Fibroblast of skin of right quadriceps (primary cell): Measurements from ENCODE around the gene ARHGAP15.

Source experiments
- DNase-seq: peaks from one replicate; pipeline ENCODE4 v3.0.0-alpha.2; 2013

Gene ARHGAP15

DNA sequence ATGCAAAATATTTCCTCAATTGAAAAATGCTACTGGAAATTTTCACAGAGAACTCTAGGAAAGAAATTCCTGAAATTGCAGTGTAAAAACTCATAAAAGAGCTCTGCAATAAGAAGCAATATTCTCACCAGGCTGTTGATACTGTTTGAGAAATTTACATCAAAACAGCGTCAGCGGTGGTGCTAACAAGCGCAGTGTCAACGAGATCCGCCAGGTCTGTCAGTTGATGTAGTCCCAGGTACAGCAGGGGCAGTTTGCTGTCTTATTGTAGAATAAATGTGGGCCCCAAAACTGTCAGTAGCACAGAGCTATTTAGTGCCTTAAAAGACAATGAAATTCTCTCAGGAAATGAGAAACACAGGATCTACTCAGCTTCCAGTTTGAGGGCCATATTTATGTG lies 611.2 kb downstream of the ARHGAP15 start:
- DNase-seq = no peak

DNA sequence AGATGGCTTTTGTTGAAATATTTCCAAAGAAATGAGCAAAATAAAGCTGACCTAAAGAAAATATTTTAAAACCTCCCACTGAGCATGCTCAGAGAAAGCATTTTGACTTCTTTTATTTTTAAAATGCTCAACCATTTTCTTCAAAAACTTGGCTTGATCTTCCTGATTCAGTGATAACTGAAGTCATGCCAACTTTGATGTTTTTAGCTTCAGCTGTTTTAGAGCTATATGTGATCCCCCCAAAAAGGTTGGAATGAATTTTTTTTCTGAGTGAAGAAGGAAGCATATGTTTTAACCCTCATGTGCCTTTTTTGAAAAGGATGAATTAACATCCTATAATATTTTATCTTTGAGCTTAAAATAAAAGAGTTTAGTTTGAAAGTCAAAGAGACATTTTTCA lies 612.0 kb downstream of the ARHGAP15 start:
- DNase-seq = no peak

DNA sequence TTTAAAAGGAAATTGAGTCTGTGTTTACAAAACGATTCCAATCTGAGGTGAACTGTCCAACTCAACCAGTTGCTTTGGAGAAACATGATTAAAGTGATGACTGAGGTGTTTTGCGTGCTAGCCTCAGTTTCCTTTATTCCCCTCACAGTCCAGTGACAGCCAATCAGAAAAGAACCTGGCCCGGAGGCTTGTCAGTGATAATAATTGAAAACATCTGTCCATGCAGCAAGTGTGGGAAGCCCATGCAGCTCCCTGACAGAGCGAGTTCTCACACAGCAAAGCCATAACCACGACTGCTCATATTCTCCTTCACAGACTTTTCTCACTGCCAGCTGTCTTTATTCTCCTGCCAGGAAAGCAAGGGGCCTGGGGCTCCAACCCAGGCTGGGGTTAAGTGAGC lies 613.4 kb downstream of the ARHGAP15 start:
- peak; percentile 41 for DNase-seq

DNA sequence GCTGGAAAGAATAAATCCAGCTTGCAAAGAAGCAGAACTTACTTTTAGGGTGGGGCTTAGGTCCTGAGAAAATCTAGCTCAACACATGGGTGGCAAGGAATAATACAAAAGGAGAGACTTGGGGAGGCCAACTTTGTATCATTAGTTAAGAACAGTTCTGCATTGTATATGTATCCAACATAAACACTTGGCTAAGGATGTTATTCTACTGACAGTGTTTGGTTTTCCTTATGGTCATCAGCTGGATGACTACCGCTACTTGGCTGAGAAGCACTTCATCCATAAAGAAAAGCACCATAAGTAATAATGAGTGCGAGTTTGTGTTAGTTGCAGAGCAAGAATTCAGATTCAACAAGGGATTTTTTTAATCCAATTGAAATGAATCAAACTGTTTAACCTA lies 614.9 kb downstream of the ARHGAP15 start:
- no peak for DNase-seq

DNA sequence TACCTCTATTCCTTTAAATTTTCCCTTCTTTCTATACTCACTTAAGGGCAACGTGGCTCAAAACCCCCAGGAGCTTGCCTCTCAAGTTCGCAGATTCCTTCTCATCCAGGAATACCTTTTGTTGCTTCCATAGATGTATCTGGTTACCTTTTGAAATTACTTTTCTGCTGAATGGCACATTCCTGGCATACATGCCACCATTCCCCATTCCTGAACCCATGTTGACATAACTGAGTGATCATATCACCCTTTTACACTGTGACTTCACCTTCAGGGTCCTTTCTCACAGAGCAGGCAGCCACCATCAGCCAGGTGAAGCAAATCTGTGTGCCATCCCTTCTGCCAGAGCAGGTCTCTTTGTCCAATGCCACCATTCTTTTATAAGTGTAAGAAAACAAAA lies 615.8 kb downstream of the ARHGAP15 start:
- no peak for DNase-seq

DNA sequence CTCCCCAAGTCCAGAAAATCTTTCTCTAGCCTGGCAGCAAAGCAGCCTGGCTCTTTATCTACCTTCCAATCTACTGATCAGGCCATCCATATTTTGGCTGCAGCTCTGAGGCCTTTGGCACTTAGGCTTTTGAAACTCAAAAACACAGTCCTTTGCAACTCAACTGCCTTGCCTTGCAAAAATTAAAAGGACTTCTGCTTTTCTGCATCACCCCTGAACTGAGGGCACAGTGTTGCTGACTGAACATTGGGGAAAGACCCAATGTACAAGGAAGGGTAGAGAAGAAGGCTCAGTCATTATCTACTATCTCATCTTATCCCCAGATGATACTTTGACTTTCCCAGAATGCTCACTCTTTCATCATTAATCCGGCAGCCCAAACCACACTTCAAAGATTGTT lies 625.5 kb downstream of the ARHGAP15 start:
- DNase-seq = no peak

DNA sequence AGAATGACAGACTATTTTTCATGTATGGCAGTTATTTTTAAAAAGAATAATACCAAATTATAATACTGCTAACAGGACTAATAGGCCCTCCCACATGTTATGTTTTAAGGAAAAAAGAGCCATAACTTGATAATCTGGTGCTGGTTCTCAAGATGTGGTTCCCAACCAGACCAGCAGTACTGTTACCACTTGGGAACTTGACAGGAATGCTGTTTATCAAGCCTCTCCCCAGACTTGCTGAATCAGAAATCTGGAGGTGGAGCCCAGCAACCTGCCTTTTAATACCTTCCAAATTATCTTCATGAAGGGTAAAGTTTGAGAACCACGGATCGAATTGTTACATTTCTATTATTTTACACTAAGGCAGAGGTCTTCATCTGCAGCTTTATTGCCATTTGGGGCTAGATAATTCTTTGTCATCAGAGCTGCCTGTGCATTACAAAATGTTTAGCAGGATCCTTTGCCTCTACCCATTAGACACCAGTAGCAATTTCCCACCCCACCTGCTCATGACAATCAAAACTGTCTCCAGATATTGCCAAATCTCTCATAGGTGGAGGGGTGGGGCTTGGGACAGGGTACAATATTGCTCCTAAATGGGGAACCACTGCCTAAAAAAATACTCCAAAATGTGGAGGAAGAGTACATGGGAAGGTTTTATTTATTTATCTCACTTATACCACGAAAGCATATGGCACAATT lies 629.6 kb downstream of the ARHGAP15 start:
- DNase-seq = no peak

DNA sequence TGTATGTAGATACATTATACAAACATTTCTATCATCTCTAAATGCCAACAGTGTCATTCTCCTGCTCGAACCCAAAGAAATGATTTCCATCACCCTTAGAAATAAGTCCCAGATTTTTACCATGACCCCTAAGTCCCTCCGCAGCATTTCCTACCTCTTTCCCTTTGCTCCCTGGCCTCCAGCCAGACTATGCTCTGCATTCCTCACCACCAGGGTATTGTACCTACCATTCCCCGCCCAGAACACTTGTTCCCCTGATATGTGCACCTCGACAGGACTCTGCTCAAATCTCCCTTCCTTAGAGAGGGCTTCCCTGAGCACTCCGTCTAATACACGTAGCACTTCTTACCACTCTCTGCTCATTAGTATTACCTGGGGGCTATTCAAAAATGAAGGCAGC lies 630.2 kb downstream of the ARHGAP15 start:
- DNase-seq = no peak

DNA sequence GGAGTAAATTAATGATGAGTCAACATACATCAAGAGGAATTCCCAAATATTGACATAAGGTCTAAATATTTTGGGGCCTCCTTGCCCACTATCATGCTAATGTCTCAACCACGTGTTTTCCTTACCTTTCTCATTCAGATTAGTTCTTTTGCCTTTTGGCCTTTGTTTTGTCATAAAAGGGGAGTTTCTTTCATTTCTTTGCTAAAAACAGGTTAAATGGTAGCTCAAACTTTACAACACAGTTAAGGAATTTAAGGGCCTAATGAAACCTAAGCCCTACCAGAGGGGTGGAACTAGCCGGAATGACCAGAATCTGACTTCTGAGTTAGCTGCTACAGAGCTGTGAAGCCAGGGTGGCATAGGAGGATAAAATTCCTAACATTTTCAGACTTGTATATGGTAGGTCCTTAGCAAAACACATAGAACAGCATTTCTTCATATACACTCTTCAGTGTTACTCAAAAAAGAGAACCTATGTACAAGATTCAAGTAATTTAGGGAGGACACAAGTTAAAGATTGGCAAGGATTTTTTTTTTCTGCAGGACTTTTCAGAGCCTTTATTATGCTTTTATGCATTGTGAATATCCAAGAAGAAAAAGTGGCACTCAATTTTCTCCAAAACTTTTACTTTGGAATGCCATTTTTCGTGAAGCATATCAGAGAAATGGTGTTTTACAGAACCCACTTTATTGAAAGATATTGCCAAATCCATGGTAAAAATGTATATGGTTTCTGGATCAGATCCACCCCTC lies 633.1 kb downstream of the ARHGAP15 start:
- no peak for DNase-seq

DNA sequence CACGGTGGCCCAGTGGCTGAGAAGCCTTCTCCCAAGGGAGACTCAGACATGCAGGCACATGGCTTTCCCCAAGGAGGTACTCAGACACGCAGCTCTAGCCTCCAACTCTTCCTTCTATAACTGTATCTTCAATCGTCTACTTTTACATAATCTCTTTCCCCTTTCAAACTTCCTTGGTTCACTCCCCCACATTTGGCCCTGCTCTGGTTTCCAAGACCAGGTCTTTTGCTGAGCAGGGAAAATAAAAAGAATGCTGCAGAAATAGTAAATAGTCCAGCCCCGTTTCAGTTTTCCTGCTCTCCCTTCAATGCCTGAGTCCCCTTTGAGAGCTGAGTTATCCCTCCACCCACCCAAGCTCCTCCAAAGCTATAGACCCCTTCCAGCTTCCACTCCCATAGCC lies 635.0 kb downstream of the ARHGAP15 start:
- DNase-seq = no peak

DNA sequence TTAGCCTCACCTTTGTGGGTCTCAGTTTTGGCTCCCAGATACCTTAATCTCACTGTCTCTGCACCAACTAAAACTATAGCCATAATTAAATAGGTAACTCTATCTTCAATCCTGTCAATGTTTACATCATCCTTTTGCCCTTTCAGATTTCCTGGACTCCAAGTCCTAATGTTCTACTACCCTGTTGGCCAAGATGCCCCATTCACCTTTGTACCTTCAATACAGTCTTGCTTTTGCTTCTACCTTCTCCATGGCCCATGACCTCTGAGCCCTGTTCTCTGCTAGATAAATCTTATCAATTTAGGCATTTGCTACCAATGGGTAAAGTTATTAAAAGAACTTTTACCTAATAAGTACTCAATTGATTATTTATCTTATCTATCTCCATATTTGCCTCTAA lies 635.5 kb downstream of the ARHGAP15 start:
- DNase-seq = no peak

DNA sequence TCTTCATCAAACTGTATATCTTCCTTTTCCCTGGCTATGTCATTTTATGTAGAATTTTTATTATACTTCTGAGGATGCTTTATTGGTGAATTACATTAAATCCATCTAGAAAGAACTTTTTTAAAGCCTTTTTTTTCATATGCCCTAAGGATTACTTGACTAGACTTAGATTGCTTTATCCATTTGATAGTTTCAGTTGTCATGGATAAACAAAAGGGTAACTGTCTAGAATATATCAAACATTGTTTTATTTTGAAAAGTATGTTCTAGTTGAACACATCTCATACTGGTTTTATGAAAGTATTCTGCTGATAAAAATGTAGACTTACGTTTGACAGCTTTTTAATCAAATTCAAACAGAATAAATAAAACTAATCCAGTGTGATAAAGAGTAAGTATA lies 639.8 kb downstream of the ARHGAP15 start:
- no peak for DNase-seq

DNA sequence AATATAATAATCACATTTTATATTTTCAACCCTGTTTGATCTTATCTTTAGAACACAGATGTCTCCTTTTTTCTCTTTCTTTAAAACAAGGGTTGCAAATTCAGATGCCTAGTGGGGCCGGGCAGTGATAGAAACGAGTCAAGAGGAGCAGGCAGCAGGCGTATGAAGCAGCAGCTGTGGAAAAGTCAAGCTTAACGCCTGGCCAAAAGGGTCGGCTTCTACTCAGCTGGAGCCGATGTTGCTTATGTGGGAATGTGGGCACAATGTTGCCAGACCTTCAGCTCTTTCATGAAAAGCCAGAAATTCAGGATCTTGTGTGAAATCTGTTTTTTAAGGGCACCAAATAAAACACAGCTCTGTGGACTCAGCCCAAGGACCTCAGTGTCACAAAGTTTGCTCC lies 642.7 kb downstream of the ARHGAP15 start:
- no peak for DNase-seq

DNA sequence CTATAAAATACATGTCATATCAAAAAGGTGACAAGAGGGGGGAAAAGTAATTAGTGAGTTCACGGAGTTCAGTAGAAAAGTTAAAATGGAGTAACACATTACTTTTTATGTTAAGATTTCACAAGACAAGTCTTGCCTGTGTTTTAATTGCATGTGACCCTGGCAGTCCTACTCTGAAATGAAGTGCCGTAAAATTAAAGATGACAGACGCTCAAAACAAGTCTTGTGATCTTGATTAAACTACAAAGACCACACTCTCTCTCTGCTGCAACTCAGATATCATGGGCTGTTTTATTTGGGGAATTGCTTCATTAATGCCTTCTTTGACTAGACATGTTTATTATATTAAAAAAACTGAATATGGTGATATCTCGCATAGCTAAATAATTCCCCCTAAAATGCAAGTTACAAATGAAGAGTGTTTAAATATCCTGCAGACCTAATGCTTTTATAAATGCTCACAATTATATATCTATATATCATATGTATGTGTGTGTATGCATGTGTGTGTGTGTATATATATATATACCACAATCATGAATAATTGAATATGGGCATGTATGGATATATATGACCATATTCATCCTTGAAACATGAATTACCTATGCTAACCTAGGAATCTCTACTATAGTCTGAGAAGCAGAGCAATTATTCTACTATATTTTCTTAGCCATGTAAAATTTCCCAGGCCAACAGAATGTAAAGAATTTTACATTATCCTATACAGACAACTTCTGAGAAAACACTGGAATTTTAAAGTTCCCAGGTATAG lies 647.5 kb downstream of the ARHGAP15 start:
- DNase-seq = no peak

DNA sequence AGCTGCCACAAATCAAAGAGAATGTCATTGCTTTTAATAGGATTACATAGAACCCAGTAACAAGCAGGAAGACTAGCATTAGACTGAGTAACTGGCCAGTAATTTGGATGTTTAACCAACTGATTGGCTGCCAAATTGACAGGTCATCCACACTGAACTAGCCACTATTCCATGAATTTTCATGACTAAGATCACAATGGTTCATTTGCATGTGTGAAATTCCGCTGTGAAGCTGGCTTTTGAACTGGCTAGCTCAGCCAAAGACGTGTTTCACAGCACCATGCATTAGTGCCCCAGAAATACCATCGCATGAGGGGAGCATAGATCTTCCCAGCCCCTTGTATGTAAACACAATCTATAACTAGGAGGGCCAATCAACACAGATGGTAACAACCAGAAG lies 649.8 kb downstream of the ARHGAP15 start:
- peak; percentile 40 for DNase-seq

DNA sequence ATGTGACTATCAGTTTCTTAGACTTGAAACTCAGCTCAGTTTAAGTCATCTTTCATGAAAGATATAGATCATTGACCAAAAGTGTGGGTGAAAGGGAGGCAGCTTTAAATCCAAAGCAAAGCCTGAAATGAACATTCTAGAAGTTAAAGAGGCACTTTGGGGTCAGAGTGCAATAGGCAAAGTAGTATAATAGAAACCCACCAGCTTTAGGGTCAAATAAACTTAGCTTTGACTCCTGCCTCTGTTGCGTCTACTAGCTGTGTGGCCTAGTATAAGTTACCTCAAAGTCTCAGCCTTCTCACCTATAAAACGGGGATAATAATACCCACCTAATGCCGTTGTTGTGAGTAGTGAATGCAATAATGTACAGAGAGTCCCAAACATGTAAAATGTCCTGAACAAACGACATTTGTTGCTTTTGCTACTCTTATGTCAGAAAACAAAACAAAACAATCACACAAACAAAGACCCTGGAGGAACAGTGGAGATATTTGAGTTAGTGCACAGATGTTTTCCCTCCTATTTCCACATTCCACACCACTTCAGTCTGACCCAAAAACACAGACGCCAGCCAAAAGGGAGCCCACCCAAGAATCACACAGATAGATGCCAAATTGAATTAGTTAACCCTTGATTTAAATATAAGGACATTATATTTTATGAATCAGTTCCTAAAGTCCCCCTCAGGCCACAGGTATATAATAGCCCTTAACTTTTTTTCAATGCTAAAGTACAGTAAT lies 657.0 kb downstream of the ARHGAP15 start:
- DNase-seq = no peak

DNA sequence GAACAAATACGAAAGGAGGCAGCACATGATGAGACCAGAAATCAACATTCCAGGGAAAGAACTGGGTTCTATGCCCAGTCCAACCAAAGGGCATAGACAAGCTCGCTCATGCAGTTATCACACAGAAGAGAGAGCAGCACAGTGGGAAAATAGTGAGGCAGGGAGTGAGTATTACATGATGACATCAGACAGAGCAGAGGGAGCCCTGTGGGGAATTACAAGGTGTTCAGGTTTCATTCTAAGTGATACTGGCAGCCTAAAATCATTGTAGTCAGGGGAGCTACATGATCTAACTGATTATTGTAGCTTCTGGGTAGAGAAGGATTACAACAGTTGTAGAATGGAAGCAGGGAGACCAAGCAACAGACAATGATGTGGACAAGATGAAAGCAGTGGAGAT lies 658.5 kb downstream of the ARHGAP15 start:
- no peak for DNase-seq

DNA sequence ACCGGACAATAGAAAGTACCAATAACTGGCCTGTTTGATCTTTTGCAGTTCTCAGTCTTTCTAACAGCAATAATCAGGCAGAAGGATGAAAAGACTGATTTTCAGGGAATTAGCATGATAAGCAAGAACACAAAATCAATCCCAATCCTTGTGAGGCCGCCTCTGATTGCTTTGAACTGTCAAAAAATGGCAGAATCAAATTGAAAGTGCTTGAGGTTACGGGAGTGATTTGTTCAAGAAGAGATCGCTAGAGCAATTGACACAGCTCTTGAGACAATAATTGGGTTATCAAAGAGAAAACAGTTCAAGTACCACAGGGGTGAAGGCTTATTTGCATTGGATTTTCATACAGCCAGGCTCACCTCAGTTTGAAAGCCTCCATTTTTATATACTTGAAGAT lies 663.4 kb downstream of the ARHGAP15 start:
- DNase-seq = no peak

DNA sequence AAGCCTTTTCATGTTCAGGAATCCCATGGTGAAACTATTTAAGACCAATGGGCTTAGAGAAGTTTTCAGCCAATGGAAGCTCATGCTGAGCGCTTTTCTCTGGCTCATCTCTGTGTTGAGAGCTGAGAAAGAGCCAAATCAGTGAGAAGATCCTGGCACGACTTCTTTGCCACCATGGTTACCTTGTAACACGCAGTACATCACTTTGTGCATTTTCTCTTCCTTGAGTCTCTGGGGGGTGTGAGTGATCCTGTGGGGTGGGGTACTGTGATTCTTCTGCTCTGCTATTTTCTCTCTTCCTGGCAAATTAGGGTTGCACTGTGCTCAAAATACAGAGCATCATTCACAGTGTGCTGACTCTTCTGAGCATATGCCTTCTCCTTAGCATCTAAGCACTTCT lies 664.2 kb downstream of the ARHGAP15 start:
- no peak for DNase-seq

DNA sequence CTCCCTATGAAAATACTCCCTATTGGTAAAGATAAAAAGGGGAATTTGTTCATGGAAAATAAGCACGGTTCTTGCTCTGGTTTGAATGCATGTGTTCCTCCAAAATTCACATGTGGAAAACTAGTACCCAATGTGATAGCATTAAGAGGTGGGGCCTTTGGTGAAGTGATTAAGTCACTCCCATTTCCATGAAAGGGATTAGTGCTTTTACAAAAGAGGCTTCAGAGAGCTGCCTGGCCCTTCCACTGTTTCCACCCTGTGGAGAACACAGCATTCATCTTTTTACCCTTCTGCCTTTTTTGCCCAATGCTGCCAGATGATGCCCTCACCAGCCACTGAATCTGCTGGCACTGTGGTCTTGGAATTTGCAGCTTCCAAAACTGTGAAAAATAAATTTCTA lies 666.8 kb downstream of the ARHGAP15 start:
- no peak for DNase-seq

DNA sequence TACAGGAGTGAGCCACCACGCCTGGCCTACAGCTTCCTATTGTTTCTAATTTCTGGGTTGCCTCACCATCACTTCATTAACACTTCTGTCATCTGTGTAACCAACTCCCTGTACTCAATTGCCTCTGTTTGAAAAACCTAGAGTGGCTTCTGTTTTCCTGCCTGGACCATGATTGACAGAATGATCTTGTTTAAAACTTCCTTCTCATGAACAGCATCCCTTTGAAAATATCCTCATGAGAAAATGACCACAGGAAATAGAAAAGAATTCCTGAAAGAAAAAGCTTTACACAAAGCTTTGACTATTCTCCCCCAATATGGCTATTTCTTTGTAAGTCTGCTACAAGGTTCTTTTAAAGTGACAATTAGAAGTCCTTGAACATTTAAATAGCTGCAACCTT lies 672.3 kb downstream of the ARHGAP15 start:
- no peak for DNase-seq

DNA sequence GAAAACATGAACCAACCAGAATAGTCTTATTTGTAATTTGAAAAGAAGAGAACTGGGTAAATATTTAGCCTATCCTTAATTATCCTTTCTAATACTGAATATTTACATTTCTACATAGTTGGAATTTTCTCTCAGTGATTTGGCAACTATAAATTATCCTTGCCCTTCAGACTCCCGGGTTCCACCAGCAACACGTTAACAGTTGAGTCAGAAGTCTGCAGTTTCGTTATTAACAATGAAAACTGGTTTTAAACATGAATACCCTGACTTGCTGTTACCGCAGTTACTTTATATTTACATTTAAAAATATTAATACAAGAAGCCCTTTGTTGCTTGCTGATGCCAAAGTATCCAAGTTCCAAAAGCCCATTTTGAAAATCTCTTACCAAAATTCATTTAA lies 673.0 kb downstream of the ARHGAP15 start:
- peak; percentile 78 for DNase-seq
